Fibroblast of villous mesenchyme (primary cell): Measurements from ENCODE around the gene SPATA19. TPM values are rescaled to one million over a fixed set of nuclear protein-coding genes. Genes with fewer than 3 reads are reported as not detected.

Source experiments
- DNase-seq: peaks from one replicate; pipeline ENCODE4 v3.0.0-alpha.2; 2010; ENCODE audit warnings: low read depth
- H3K4me3 ChIP-seq: 2 replicates; pipeline ENCODE4 v1.5.1; 2011; ENCODE audit warnings: low read depth, mild to moderate bottlenecking, low read length
- CTCF ChIP-seq: IDR thresholded peaks from 2 replicates; pipeline ENCODE4 v1.5.1; 2012; ENCODE audit warnings: low read depth, mild to moderate bottlenecking, low read length; ENCODE audit not compliant: insufficient read depth
- total RNA-seq: library from RNA; depleted of rRNA; stranded (reverse); fragments of >200 nt; gene quantifications from 2 replicates; pipeline ENCODE4 v1.2.3, GENCODE V29; 2012

SPATA19 gene
- total RNA-seq, 1 donor: not detected

- TF ChIP-seq CTCF: no peak
- no peak for DNase-seq
- no peak overlapping the region for H3K4me3 ChIP-seq
Measured at GRCh38 chr11:133832096-133832990, 13.0 kb downstream of the SPATA19 start.

- TF ChIP-seq CTCF: no peak
- DNase-seq: no peak
- H3K4me3 ChIP-seq: no peak overlapping the region
Measured at GRCh38 chr11:133830931-133831907, 14.1 kb downstream of the SPATA19 start.

- TF ChIP-seq CTCF: no peak
- DNase-seq: no peak
- no peak overlapping the region for H3K4me3 ChIP-seq
Measured at GRCh38 chr11:133829566-133829965, 15.7 kb downstream of the SPATA19 start.

- no peak overlapping the region for H3K4me3 ChIP-seq
- no peak for DNase-seq
- TF ChIP-seq CTCF: no peak
Measured at GRCh38 chr11:133828871-133829270, 16.4 kb downstream of the SPATA19 start.

GRCh38 chr11:133827556-133827955, 17.8 kb downstream of the SPATA19 start:
- no peak overlapping the region for H3K4me3 ChIP-seq
- no peak for DNase-seq
- no peak for TF ChIP-seq CTCF

- no peak for DNase-seq
- H3K4me3 ChIP-seq: no peak overlapping the region
- TF ChIP-seq CTCF: no peak
Measured at GRCh38 chr11:133826866-133827265, 18.4 kb downstream of the SPATA19 start.
